Colonic mucosa (tissue), 4 donors: ENCODE results near the gene ACAD11. TPM values are rescaled to one million over a fixed set of nuclear protein-coding genes. Genes with fewer than 3 reads are reported as not detected.
"Not testable (repeated sequence)": the region's sequence is repeated elsewhere in the genome, so short reads cannot be mapped to it uniquely, and the experiment has no call there.

ENCODE experiments used
- DNase-seq: peaks from one replicate; pipeline ENCODE4 v3.0.0-alpha.2; 2020
- H3K27ac ChIP-seq: fragments of 200-600 bp; one replicate; pipeline ENCODE4 v1.8.0; 2021
- H3K27me3 ChIP-seq: fragments of 200-600 bp; one replicate; pipeline ENCODE4 v1.8.0; 2021
- H3K36me3 ChIP-seq: fragments of 200-600 bp; one replicate; pipeline ENCODE4 v1.8.0; 2021
- H3K4me1 ChIP-seq: fragments of 200-600 bp; one replicate; pipeline ENCODE4 v1.8.0; 2021; ENCODE audit warnings: mild to moderate bottlenecking
- H3K4me3 ChIP-seq: fragments of 200-600 bp; one replicate; pipeline ENCODE4 v1.8.0; 2021
- H3K9ac ChIP-seq, 2 donors: one replicate each; pipeline ENCODE4 v1.7.0; 2013; ENCODE audit warnings: control low read depth in 2 of 2, low read depth in 2 of 2, low read length in 2 of 2
- H3K9me3 ChIP-seq: fragments of 200-600 bp; one replicate; pipeline ENCODE4 v1.8.0; 2021
- intact Hi-C: fragments of 100-400 bp; cut with DNase I; formaldehyde crosslinking; loops from one replicate; pipeline ENCODE4 v1.14.1; 2022
- total RNA-seq, 2 donors: library from RNA; stranded (reverse); fragmentation: NEBNext Ultra II Directional in 1 of 2; extraction: Animal tissue kit (Norgen Biotek cat#: 25700) in 1 of 2; gene quantifications; one replicate each; pipeline ENCODE4 v1.2.1, GENCODE V29; 2021
- TF ChIP-seq, protein P1 (sequence below): fragments of 200-600 bp; IDR thresholded peaks from one replicate; pipeline ENCODE4 v1.8.0; 2022; ENCODE audit warnings: antibody characterized with exemption, mild to moderate bottlenecking
- donor health status: healthy.
- donor health status: DM: no; HTN: no; CAD: no.
- donor health status: DM: no; HTN: no; CAD: no.

Gene ACAD11
- total RNA-seq, 2 donors from 2014 or later, result 7.2 to 8.9 TPM

- no peak overlapping the region for H3K9ac ChIP-seq
- intact Hi-C loops, result loop anchor here (10.0 kb wide), 1 partner anchor 287 kb away; no protein-coding TSS in a partner anchor
- H3K36me3 ChIP-seq, result no peaks in the 10 kb centered on the region
- DNase-seq, result no peak
- H3K27ac ChIP-seq, result no peak overlapping the region
- H3K4me3 ChIP-seq, result no peak overlapping the region
- H3K27me3 ChIP-seq, result no peaks in the 10 kb centered on the region
- no peaks in the 10 kb centered on the region for H3K9me3 ChIP-seq
- TF ChIP-seq, protein P1, sequence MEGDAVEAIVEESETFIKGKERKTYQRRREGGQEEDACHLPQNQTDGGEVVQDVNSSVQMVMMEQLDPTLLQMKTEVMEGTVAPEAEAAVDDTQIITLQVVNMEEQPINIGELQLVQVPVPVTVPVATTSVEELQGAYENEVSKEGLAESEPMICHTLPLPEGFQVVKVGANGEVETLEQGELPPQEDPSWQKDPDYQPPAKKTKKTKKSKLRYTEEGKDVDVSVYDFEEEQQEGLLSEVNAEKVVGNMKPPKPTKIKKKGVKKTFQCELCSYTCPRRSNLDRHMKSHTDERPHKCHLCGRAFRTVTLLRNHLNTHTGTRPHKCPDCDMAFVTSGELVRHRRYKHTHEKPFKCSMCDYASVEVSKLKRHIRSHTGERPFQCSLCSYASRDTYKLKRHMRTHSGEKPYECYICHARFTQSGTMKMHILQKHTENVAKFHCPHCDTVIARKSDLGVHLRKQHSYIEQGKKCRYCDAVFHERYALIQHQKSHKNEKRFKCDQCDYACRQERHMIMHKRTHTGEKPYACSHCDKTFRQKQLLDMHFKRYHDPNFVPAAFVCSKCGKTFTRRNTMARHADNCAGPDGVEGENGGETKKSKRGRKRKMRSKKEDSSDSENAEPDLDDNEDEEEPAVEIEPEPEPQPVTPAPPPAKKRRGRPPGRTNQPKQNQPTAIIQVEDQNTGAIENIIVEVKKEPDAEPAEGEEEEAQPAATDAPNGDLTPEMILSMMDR, result peak; percentile 78
- H3K4me1 ChIP-seq, result no peaks in the 10 kb centered on the region
Observed at GRCh38 chr3:132641837-132642538, 17.6 kb downstream of the ACAD11 start.

DNA sequence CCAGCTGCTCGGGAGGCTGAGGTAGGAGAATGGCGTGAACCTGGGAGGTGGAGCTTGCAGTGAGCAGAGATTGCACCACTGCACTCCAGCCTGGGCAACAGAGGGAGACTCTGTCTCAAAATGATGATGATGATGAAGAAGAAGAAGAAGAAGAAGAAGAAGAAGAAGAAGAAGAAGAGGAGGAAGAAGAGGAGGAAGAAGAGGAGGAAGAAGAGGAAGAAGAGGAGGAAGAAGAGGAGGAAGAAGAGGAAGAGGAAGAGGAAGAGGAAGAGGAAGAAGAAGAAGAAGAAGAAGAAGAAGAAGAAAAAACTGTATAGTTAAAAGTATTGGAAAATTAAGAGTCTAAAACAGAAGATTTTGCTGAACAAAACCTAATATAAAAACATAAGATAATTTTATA, 18.2 kb downstream of the ACAD11 start:
- not testable (repeated sequence) for H3K4me1 ChIP-seq, H3K27me3 ChIP-seq, DNase-seq, H3K4me3 ChIP-seq, H3K9me3 ChIP-seq, H3K27ac ChIP-seq, H3K9ac ChIP-seq, H3K36me3 ChIP-seq
- intact Hi-C loops, result loop anchor here (10.0 kb wide), 1 partner anchor 287 kb away; no protein-coding TSS in a partner anchor

GRCh38 chr3:132638706-132639105, 20.9 kb downstream of the ACAD11 start:
- TF ChIP-seq, protein P1, result no peak
- no peak overlapping the region for H3K9ac ChIP-seq
- intact Hi-C loops, result loop anchor here (2.0 kb wide), 1 partner anchor 102 kb away; no protein-coding TSS in a partner anchor
- H3K27ac ChIP-seq, result no peak overlapping the region
- H3K4me3 ChIP-seq, result no peak overlapping the region
- no peaks in the 10 kb centered on the region for H3K9me3 ChIP-seq
- DNase-seq, result no peak
- H3K4me1 ChIP-seq, result no peaks in the 10 kb centered on the region
- H3K27me3 ChIP-seq, result no peaks in the 10 kb centered on the region
- no peaks in the 10 kb centered on the region for H3K36me3 ChIP-seq

DNA sequence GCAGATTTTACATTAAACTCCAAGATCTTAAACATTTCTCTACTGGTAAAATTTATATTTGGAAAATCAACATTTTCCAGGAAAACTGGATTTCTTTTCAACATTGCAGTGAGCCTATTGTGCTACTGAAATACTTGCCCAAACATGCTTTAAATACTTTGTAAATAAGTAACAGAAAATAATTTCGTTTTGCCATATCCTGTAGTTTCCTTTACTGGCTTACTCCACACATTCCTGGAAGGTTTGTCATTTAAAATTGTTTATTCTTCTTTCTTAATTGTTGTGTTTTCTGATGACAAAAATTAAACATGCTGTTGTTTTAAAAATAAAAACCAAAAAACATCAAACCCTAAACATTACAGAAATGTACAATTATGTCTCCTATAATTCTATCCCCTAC, 22.0 kb downstream of the ACAD11 start:
- intact Hi-C loops, result no loop called here
- TF ChIP-seq, protein P1, result no peak
- no peak overlapping the region for H3K4me3 ChIP-seq
- no peaks in the 10 kb centered on the region for H3K9me3 ChIP-seq
- no peak overlapping the region for H3K9ac ChIP-seq
- DNase-seq, result no peak
- H3K36me3 ChIP-seq, result no peaks in the 10 kb centered on the region
- H3K27me3 ChIP-seq, result no peaks in the 10 kb centered on the region
- H3K4me1 ChIP-seq, result no peaks in the 10 kb centered on the region
- no peak overlapping the region for H3K27ac ChIP-seq

DNA sequence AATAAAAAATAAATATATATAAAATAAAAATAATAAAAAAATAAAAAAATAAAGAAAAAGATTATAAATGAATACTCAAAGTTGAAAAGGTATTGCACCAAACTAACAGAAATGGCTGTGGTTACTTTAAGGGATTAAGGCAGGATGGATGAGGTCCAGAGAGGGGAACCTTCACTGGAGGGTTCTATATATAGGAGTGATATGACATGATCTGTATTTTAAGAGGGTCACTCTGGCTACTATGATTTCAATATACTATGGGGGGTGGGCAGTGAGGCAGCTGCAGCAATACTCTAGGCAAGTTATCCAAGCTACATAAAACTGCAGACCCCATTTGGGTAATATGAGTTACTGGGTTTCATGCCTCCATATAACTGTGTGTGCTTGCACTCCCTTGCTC, 24.6 kb downstream of the ACAD11 start:
- TF ChIP-seq, protein P1, result no peak
- intact Hi-C loops, result no loop called here
- Histone ChIP-seq H3K9ac (no peak overlapping the region), H3K27me3 (no peaks in the 10 kb centered on the region), H3K36me3 (no peaks in the 10 kb centered on the region), H3K27ac (no peak overlapping the region), H3K9me3 (no peaks in the 10 kb centered on the region), H3K4me1 (no peaks in the 10 kb centered on the region), H3K4me3 (no peak overlapping the region)
- no peak for DNase-seq

- Histone ChIP-seq H3K4me3 (no peak overlapping the region), H3K36me3 (no peaks in the 10 kb centered on the region), H3K9ac (no peak overlapping the region), H3K27ac (no peak overlapping the region), H3K4me1 (no peaks in the 10 kb centered on the region), H3K27me3 (no peaks in the 10 kb centered on the region), H3K9me3 (no peaks in the 10 kb centered on the region)
- DNase-seq, result no peak
- intact Hi-C loops, result no loop called here
- TF ChIP-seq, protein P1, result no peak
Observed at GRCh38 chr3:132630612-132631011, 29.0 kb downstream of the ACAD11 start.
